Measurements from ENCODE around the gene MVD.

Gene MVD

GRCh38 chr16:88662843-88663606, at the start of gene MVD:
Gene MVD, minus strand, starts transcription at chr16:88663091. Its CDS starts 11 bp downstream, at chr16:88663080.
- peak; percentile 89 to 93 for DNase-seq (ENCODE audit: low read depth in 2 of 2)

GRCh38 chr16:88712362-88712979, 49.6 kb upstream of the MVD start:
- DNase-seq (ENCODE audit: low read depth in 2 of 2) = no peak

- no peak for DNase-seq (ENCODE audit: low read depth in 2 of 2)
Measured at GRCh38 chr16:88711750-88712340, 49.0 kb upstream of the MVD start.

GRCh38 chr16:88710556-88710955, 47.7 kb upstream of the MVD start:
- DNase-seq (ENCODE audit: low read depth in 2 of 2) = no peak

GRCh38 chr16:88706965-88707826, 44.3 kb upstream of the MVD start:
- DNase-seq (ENCODE audit: low read depth in 2 of 2) = no peak

- DNase-seq (ENCODE audit: low read depth in 2 of 2) = peak; percentile 86 to 93
Measured at GRCh38 chr16:88706229-88706964, 43.5 kb upstream of the MVD start, which contains the start of the genes CTU2 and RNF166. Gene CTU2, plus strand, starts transcription at chr16:88706503. Its CDS starts 28 bp downstream, at chr16:88706531. Gene RNF166, minus strand, starts transcription at chr16:88706408. Its CDS starts 83 bp downstream, at chr16:88706325.

GRCh38 chr16:88705801-88706228, 42.9 kb upstream of the MVD start:
- no peak for DNase-seq (ENCODE audit: low read depth in 2 of 2)

- DNase-seq (ENCODE audit: low read depth in 2 of 2) = no peak
Measured at GRCh38 chr16:88705076-88705684, 42.3 kb upstream of the MVD start.

GRCh38 chr16:88703486-88704309, 40.8 kb upstream of the MVD start:
- DNase-seq (ENCODE audit: low read depth in 2 of 2) = peak; percentile 53 to 57

- no peak for DNase-seq (ENCODE audit: low read depth in 2 of 2)
Measured at GRCh38 chr16:88702371-88703210, 39.7 kb upstream of the MVD start.

- no peak for DNase-seq (ENCODE audit: low read depth in 2 of 2)
Measured at GRCh38 chr16:88701581-88702370, 38.9 kb upstream of the MVD start.

- peak; percentile 93 to 94 for DNase-seq (ENCODE audit: low read depth in 2 of 2)
Measured at GRCh38 chr16:88700636-88701482, 38.0 kb upstream of the MVD start.

GRCh38 chr16:88700322-88700635, 37.4 kb upstream of the MVD start:
- no peak for DNase-seq (ENCODE audit: low read depth in 2 of 2)

GRCh38 chr16:88699180-88699579, 36.3 kb upstream of the MVD start:
- DNase-seq (ENCODE audit: low read depth in 2 of 2) = no peak

- no peak for DNase-seq (ENCODE audit: low read depth in 2 of 2)
Measured at GRCh38 chr16:88698646-88699045, 35.8 kb upstream of the MVD start.

- no peak for DNase-seq (ENCODE audit: low read depth in 2 of 2)
Measured at GRCh38 chr16:88697831-88698615, 35.1 kb upstream of the MVD start.

Data from activated CD4-positive, alpha-beta T cell treated with anti-CD3 and anti-CD28 coated beads for 24 hours (primary cell).